Upper lobe of left lung (tissue), 6 donors: ENCODE results near the gene CCDC126. TPM values are rescaled to one million over a fixed set of nuclear protein-coding genes. Genes with fewer than 3 reads are reported as not detected.

ENCODE experiments used
- ATAC-seq, 2 donors: fragments of 200-7000 bp; cut with Tn5 transposase; one replicate each; pipeline ENCODE4 v1.9.1; 2022; ENCODE audit warnings: mild to moderate bottlenecking in 2 of 2, moderate library complexity in 2 of 2; ENCODE audit not compliant: low FRiP score in 2 of 2
- DNase-seq, 2 donors: peaks; one replicate each; pipeline ENCODE4 v3.0.0-alpha.2; 2019 to 2020
- H3K27ac ChIP-seq, 4 donors: fragments of 200-600 bp; sonication (generic); one replicate each; pipeline ENCODE4 v1.5.1; 2016 to 2019
- H3K27me3 ChIP-seq, 4 donors: fragments of 200-600 bp; sonication (generic); one replicate each; pipeline ENCODE4 v1.5.1; 2017 to 2019
- H3K36me3 ChIP-seq, 4 donors: fragments of 200-600 bp; sonication (generic); one replicate each; pipeline ENCODE4 v1.5.1; 2016 to 2019
- H3K4me1 ChIP-seq, 4 donors: fragments of 200-600 bp; sonication (generic); one replicate each; pipeline ENCODE4 v1.5.1; 2018 to 2019
- H3K4me3 ChIP-seq, 4 donors: fragments of 200-600 bp; sonication (generic); one replicate each; pipeline ENCODE4 v1.5.1; 2017 to 2019; ENCODE audit warnings: mild to moderate bottlenecking in 2 of 4, moderate library complexity in 1 of 4
- H3K9me3 ChIP-seq, 4 donors: fragments of 200-600 bp; sonication (generic); one replicate each; pipeline ENCODE4 v1.5.1; 2018 to 2019
- EP300 ChIP-seq, 4 donors: sonication (generic); formaldehyde crosslinking; IDR thresholded peaks; one replicate each; pipeline ENCODE4 v1.5.1; 2017; ENCODE audit warnings: antibody characterized with exemption in 4 of 4, control low read depth in 2 of 4
- POLR2A ChIP-seq, 4 donors: fragments of 450-650 bp; IDR thresholded peaks; one replicate each; pipeline ENCODE4 v1.5.1; 2016 to 2017; ENCODE audit warnings: antibody characterized with exemption in 4 of 4, mild to moderate bottlenecking in 2 of 4
- POLR2AphosphoS5 ChIP-seq, 2 donors: sonication (generic); formaldehyde crosslinking; IDR thresholded peaks; one replicate each; pipeline ENCODE4 v1.5.1; 2017; ENCODE audit warnings: antibody characterized with exemption in 2 of 2
- WGBS, 2 donors: methylation state at CpG; one replicate each; pipeline ENCODE4 v1.1.5; 2017 to 2018; 5-methylcytosine and 5-hydroxymethylcytosine counted together
- total RNA-seq, 6 donors: library from RNA; depleted of rRNA in 4 of 6; stranded (reverse); fragments of >200 nt in 4 of 6; gene quantifications; one replicate each; pipeline versions ENCODE4 v1.1.0 to v1.2.1, GENCODE V29; 2016 to 2021
- TF ChIP-seq, protein P1 (sequence below), 6 experiments: fragments of 450-650 bp in 4 of 6; fragments of 200-600 bp in 2 of 6; sonication (generic) in 2 of 6; IDR thresholded peaks; one replicate each; pipeline ENCODE4 v1.5.1; 2016 to 2019; ENCODE audit warnings: antibody characterized with exemption in 6 of 6
- donor health status: DM: no; HTN: no; CAD: no; lungs with moderate emphysema.
- donor health status: DM: no; HTN: yes; CAD: no; lungs with severe emphysema.

CCDC126 gene
- total RNA-seq, 6 donors from 2014 or later, result 11.5 to 48.2 (median 14.7) TPM

DNA sequence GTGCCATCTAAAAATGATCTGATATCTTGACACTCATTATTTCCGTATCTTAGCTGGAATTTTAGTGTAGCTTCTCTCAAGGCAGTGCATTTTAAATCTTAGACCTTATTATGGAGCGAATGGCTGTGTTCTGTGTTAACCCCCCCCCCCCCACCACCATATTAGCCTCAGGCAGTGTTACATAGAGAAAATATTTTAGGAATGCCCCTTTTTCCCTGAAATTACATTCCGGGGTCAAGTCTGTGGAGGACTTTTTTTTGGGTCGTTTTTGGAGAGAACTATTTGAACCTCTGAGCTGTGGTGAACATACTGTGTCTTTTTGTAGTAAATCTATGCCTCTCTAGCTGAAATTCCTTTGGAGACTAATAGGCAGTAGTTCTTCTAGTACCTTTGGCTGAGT lies 3.1 kb downstream of the CCDC126 start:
- no peak overlapping the region for H3K4me3 ChIP-seq
- no peak for TF ChIP-seq EP300 (IDR thresholded peaks at IDR 0.05)
- TF ChIP-seq, protein P1, sequence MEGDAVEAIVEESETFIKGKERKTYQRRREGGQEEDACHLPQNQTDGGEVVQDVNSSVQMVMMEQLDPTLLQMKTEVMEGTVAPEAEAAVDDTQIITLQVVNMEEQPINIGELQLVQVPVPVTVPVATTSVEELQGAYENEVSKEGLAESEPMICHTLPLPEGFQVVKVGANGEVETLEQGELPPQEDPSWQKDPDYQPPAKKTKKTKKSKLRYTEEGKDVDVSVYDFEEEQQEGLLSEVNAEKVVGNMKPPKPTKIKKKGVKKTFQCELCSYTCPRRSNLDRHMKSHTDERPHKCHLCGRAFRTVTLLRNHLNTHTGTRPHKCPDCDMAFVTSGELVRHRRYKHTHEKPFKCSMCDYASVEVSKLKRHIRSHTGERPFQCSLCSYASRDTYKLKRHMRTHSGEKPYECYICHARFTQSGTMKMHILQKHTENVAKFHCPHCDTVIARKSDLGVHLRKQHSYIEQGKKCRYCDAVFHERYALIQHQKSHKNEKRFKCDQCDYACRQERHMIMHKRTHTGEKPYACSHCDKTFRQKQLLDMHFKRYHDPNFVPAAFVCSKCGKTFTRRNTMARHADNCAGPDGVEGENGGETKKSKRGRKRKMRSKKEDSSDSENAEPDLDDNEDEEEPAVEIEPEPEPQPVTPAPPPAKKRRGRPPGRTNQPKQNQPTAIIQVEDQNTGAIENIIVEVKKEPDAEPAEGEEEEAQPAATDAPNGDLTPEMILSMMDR (IDR thresholded peaks at IDR 0.05), result no peak
- no peak for TF ChIP-seq POLR2AphosphoS5 (IDR thresholded peaks at IDR 0.05)
- TF ChIP-seq POLR2A (IDR thresholded peaks at IDR 0.05), result no peak
- H3K36me3 ChIP-seq, result no peaks in the 10 kb centered on the region
- 73 to 74% methylated on average over 4 of the region's 4 CpGs for WGBS, 2 donors
- no peak for DNase-seq
- H3K9me3 ChIP-seq, result no peaks in the 10 kb centered on the region
- ATAC-seq, result no peak
- H3K4me1 ChIP-seq, result peaks cover 10 to 19% (median 14%) of the 10 kb centered on the region in 4 donors
- no peak overlapping the region for H3K27ac ChIP-seq
- no peaks in the 10 kb centered on the region for H3K27me3 ChIP-seq

DNA sequence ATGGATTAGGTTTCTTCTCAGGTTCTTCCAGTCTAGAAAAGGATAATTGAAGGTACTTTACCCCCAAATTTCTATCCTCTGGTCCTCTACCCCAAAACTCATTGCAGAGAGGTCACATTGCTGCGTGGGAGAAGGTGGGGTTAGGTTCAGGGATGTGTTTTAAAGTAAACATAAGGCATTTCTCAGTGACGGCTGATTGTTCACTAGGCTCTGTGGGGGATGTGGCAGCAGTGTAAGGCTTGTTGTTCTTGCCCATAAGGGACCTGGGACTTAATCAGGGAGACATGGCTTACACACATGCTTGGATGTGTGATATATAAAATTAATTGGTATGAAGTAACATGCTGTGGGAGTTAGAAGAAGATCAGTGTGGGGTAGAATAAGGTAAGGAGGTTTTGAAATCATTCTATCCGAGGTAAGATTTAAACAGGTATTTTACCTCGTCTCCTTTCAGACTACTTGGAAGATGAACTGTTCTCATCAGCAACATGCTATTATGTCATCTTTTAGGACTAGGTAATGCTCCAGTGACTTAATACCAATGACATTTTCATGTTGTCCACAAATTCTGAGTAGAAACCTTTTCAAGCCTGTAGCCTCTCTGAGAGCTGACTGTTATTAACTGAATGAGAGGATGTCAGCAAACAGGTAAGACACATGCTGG lies 6.6 kb downstream of the CCDC126 start:
- H3K27ac ChIP-seq, result no peak overlapping the region
- H3K9me3 ChIP-seq, result no peaks in the 10 kb centered on the region
- H3K27me3 ChIP-seq, result no peaks in the 10 kb centered on the region
- no peaks in the 10 kb centered on the region for H3K36me3 ChIP-seq
- no peak for ATAC-seq
- H3K4me1 ChIP-seq, result peaks cover 4 to 7% (median 5%) of the 10 kb centered on the region in 4 donors
- TF ChIP-seq, protein P1 (IDR thresholded peaks at IDR 0.05), result no peak
- TF ChIP-seq EP300 (IDR thresholded peaks at IDR 0.05) (no peak), POLR2A (IDR thresholded peaks at IDR 0.05) (no peak), POLR2AphosphoS5 (IDR thresholded peaks at IDR 0.05) (no peak)
- no peak for DNase-seq
- 85 to 89% methylated on average over 4 of the region's 4 CpGs for WGBS, 2 donors
- no peak overlapping the region for H3K4me3 ChIP-seq

DNA sequence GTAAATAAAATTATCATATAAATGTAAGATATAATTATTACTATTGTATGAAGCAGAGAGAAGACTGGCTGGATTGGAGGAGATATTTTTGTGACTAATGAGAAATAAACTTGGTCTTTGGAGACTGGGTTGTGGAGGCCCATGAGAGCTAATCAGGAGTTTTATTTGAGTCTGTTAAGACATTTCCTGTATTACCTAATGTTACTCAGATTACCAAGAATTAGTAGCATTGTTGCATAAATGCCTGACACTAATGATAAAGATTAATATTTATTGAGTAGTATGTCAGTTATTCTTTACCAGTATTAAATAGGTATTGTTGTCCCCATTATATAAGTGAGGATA lies 7.1 kb downstream of the CCDC126 start:
- Histone ChIP-seq H3K27ac (no peak overlapping the region), H3K9me3 (no peaks in the 10 kb centered on the region), H3K36me3 (no peaks in the 10 kb centered on the region), H3K4me1 (peaks cover 0 to 2% (median under 1%) of the 10 kb centered on the region in 4 donors), H3K4me3 (no peak overlapping the region), H3K27me3 (no peaks in the 10 kb centered on the region)
- DNase-seq (no peak), ATAC-seq (no peak)
- TF ChIP-seq POLR2AphosphoS5 (IDR thresholded peaks at IDR 0.05) (no peak), POLR2A (IDR thresholded peaks at IDR 0.05) (no peak), EP300 (IDR thresholded peaks at IDR 0.05) (no peak)
- TF ChIP-seq, protein P1 (IDR thresholded peaks at IDR 0.05), result no peak

DNA sequence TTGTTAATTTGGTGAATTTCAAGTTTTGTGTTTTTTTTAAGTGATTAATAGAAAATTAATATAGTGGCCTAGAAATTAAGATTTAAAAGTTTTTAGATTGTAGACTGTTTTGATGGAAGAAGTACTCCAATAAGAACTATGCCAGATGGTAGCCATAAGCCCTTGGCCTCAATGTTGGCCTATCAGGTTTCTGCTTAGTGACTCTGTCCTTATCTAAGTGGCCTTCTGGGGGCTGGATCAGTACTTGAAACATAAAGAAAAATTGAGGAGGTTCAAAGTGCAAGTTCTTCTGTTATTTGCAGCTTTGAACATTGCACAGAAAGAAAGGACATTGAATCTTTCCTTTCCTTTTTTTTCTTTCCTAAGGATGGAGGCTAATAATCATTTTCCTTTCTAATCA lies 9.9 kb downstream of the CCDC126 start:
- ATAC-seq (no peak), DNase-seq (no peak)
- H3K9me3 ChIP-seq, result no peaks in the 10 kb centered on the region
- peaks cover 0 to 10% (median 5%) of the 10 kb centered on the region in 4 donors for H3K36me3 ChIP-seq
- no peaks in the 10 kb centered on the region for H3K27me3 ChIP-seq
- H3K4me1 ChIP-seq, result no peaks in the 10 kb centered on the region
- H3K27ac ChIP-seq, result no peak overlapping the region
- TF ChIP-seq, protein P1 (IDR thresholded peaks at IDR 0.05), result no peak
- TF ChIP-seq EP300 (IDR thresholded peaks at IDR 0.05) (no peak), POLR2AphosphoS5 (IDR thresholded peaks at IDR 0.05) (no peak), POLR2A (IDR thresholded peaks at IDR 0.05) (no peak)
- no peak overlapping the region for H3K4me3 ChIP-seq

DNA sequence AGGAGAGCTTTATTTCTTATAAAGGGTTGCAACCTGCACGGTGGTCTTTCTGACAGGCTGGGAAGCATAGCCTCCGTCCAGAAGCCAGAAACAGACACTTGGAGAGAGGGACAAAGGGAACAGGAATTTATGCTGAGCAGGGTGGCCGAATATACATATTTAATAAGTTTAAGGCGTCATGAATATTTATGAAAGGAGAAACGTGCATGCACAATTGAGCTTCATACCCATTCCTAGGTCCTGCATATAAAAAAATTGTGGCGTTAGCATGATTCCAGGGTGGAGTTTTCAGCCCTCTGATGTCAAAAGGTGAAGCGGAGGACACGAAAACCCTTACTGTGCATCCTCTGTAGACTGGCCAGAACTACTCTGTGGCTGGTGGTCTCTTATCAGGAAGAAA lies 10.7 kb downstream of the CCDC126 start:
- Histone ChIP-seq H3K36me3 (peaks cover 0 to 15% (median 5%) of the 10 kb centered on the region in 4 donors), H3K9me3 (no peaks in the 10 kb centered on the region), H3K4me3 (no peak overlapping the region), H3K27ac (no peak overlapping the region), H3K4me1 (no peaks in the 10 kb centered on the region), H3K27me3 (no peaks in the 10 kb centered on the region)
- TF ChIP-seq, protein P1 (IDR thresholded peaks at IDR 0.05), result no peak
- no peak for TF ChIP-seq EP300 (IDR thresholded peaks at IDR 0.05)
- no peak for TF ChIP-seq POLR2AphosphoS5 (IDR thresholded peaks at IDR 0.05)
- TF ChIP-seq POLR2A (IDR thresholded peaks at IDR 0.05), result no peak
- DNase-seq, result no peak
- no peak for ATAC-seq
- WGBS, 2 donors, result 89 to 95% methylated on average over 8 of the region's 8 CpGs
